Activated gamma-delta T cell (primary cell): ENCODE data around the gene OR2T6.
"Not testable (repeated sequence)": the region's sequence is repeated elsewhere in the genome, so short reads cannot be mapped to it uniquely, and the experiment has no call there.

Source experiments
- DNase-seq: peaks from one replicate; lab custom pipeline; 2025; lab: John Stamatoyannopoulos, UW

Gene OR2T6

GRCh38 chr1:248433811-248434415 is 58.4 kb downstream of the OR2T6 start:
- not testable (repeated sequence) for DNase-seq

DNA sequence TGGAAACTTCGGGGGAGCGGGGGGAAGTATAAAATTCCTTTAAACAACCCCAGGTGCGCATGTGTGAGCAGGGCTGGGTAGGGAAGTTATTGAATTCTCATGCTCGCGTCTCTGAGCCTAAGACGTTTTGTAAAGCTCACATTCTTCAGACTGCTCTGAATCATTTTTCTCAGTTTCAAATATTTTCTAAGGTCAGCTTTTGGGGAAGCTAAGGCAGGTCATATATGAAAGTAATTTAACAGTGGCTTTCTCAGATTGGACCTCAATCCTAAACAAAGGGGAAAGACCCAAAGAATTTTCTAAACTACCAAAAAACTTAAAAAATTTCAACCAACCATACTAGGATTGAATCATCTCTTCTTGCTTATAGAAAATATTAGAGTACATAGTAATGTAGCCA is 59.4 kb downstream of the OR2T6 start:
- not testable (repeated sequence) for DNase-seq

DNA sequence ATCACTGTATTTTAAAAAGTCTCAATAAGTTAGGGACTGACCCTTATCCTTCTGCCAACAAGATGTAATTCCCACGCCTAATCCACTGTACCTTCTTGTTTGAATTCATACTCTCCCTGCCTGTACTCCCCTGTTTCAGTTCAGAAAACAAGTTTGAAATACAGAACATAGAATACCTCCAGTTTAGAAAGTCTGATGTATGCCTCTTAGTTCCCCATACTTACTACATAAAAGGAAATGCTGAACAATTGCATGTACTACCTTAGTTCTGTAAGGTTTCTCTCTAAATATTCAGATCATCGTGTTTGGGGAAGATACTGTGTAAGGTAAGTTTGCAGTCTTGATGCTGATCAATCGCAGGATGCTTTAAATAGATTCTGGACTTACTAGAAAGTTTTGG is 60.8 kb downstream of the OR2T6 start:
- DNase-seq, result not testable (repeated sequence)

- not testable (repeated sequence) for DNase-seq
These were observed 63.1 kb downstream of the OR2T6 start for GRCh38 chr1:248438668-248439067.

DNA sequence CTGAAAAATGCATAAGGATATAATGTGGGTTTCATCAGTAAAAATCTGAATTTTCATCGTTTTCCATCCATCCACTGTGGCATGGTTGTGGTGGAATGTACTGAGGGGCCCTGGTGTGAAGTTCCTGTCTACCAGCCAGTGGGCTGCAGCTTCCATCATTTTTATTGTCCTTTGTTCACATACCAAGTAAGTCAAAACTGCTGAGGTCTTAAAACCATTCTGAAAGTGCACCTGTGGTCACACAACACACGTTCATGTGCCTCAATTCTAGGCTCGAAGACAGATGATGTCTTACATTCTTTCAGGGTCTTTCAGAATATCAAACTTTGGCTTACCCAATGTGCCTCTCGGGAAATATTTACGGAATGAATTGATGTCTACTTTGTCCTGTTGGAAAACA is 63.7 kb downstream of the OR2T6 start:
- DNase-seq, result not testable (repeated sequence)
